IPS-15b (cell line): ENCODE measurements around the gene EIF2B1.

Experiments
- H3K27me3 ChIP-seq: one replicate; pipeline ENCODE4 v1.6.1; 2013; ENCODE audit warnings: low read length; ENCODE audit not compliant: control insufficient read depth, insufficient read depth
- H3K36me3 ChIP-seq: one replicate; pipeline ENCODE4 v1.6.1; 2013; ENCODE audit warnings: low read length; ENCODE audit not compliant: control insufficient read depth, insufficient read depth
- H3K4me1 ChIP-seq: one replicate; pipeline ENCODE4 v1.6.1; 2013; ENCODE audit warnings: mild to moderate bottlenecking, low read length; ENCODE audit not compliant: control insufficient read depth, insufficient read depth
- H3K4me3 ChIP-seq: one replicate; pipeline ENCODE4 v1.5.1; 2013; ENCODE audit warnings: low read depth, low read length
- H3K9ac ChIP-seq: one replicate; pipeline ENCODE4 v1.6.1; 2013; ENCODE audit warnings: low read depth, mild to moderate bottlenecking, low read length
- H3K9me3 ChIP-seq: one replicate; pipeline ENCODE4 v1.6.1; 2013; ENCODE audit warnings: mild to moderate bottlenecking, low read length; ENCODE audit not compliant: control insufficient read depth, insufficient read depth

EIF2B1 gene

DNA sequence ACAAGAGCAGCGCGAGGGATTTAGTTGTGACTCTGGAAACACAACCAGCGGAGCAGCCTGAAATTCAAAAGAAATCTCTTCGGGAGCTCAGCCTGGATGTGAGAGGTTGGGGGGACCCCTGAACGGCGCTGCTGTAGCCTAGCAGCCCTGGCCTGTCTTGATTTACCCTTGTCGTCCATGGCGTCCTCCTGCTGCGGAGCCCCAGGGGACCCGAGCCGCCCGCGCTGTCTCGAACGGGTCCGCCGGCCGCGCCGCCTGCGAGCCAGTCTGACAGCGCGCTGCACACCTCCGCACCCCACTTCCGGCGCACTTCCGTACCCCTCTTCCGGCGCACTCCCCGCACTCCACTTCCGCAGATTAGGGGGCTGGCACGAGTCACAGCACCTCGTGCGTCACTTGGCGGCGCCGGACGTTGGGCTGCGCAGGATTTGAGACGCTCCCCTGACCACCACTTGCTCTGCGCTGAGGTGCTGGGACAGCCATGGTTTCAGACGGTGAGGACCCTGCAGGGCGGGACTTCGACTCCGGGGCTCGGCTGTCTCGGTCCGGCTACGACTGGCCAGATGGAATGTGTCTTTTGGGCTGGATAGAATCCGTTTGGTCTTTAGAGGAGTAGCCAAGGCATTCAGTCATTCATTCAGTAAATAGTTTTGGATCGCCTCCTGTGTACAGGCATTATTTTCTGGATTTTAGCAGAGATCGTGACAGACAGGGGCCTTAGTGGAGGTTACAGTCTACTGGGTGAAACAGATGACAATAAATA is at the start of gene EIF2B1, which contains the start of gene GTF2H3:
EIF2B1 (minus strand) TSS at position 308 of the 763 bp plus-strand sequence; CDS start at position 179, 129 bp downstream.
GTF2H3 (plus strand) TSS at position 451 of the 763 bp plus-strand sequence; CDS start at position 482, 31 bp downstream.
- Histone ChIP-seq H3K36me3 (peaks cover 8% of the 10 kb centered on the region), H3K4me3 (peak within 1 kb of the TSS; percentile 99), H3K9me3 (no peaks in the 10 kb centered on the region), H3K9ac (peak within 1 kb of the TSS; percentile 97), H3K27me3 (no peaks in the 10 kb centered on the region), H3K4me1 (no peaks in the 10 kb centered on the region)

DNA sequence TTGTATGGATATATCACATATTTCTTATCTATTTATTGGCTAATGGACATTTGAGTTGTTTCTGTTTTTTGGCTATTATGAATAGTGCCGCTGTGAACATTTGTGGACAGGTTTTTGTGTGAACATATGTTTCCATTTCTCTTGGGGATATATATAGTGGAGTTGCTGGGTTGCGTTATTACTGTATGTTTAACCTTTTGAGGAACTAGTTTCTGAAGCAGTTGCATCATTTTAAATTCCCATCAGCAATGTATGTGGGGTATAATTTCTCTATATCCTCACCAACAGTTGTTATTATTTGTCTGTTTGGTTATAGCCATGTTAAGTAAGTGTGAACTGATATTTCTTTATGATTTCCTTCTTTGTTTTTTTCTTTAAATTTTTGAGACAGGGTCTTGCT is 48.1 kb upstream of the EIF2B1 start:
- Histone ChIP-seq H3K9ac (no peak overlapping the region), H3K36me3 (no peaks in the 10 kb centered on the region), H3K27me3 (no peaks in the 10 kb centered on the region), H3K4me3 (no peak overlapping the region), H3K9me3 (no peaks in the 10 kb centered on the region), H3K4me1 (no peaks in the 10 kb centered on the region)

DNA sequence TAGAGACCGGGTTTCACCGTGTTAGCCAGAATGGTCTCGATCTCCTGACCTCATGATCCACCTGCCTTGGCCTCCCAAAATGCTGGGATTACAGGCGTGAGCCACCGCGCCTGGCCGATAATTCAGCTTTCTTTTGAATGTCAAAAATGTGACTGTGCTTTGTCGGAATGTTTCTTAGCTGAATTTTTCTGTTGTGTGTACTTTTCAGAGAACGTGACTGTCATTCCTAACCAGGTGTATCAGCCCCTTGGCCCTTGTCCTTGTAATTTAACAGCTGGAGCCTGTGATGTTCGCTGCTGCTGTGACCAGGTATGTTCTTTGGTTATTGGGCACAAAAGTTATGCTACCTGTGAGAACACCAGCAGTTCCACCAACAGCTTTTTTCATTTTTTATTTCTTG is 45.5 kb upstream of the EIF2B1 start:
- no peak overlapping the region for H3K4me3 ChIP-seq
- no peaks in the 10 kb centered on the region for H3K9me3 ChIP-seq
- no peak overlapping the region for H3K9ac ChIP-seq
- no peaks in the 10 kb centered on the region for H3K36me3 ChIP-seq
- no peaks in the 10 kb centered on the region for H3K27me3 ChIP-seq
- no peaks in the 10 kb centered on the region for H3K4me1 ChIP-seq

DNA sequence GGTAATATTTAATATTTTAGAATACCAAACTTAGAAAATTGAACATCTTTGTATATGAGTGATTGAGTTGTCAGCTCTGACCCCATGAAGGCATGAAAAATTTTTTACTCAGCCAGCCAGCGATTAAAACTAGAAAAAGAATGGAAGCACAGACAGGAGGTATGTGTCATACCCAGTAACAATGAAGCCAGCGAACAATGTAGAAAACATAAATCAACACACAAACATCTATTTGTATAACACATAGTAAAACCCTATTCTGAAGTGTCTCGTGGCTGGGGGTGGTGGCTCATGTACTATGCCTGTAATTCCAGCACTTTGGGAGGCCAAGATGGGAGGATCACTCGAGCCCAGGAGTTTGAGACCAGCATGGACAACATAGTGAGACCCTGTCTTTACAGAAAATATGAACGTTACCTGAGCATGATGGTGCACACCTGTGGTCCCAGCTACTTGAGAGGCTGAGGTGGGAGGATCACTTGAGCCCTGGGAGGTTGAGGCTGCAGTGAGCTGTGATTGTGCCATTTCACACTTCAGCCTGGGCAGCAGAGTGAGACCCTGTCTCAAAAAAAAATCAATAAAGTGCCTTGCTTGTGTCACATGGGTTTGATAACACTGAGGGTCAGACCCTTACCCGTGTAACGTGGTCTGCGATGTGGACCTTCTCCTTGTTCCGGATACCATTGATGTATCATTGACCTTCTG is 43.3 kb upstream of the EIF2B1 start:
- Histone ChIP-seq H3K36me3 (no peaks in the 10 kb centered on the region), H3K9me3 (no peaks in the 10 kb centered on the region), H3K27me3 (no peaks in the 10 kb centered on the region), H3K4me1 (no peaks in the 10 kb centered on the region), H3K4me3 (no peak overlapping the region), H3K9ac (no peak overlapping the region)

DNA sequence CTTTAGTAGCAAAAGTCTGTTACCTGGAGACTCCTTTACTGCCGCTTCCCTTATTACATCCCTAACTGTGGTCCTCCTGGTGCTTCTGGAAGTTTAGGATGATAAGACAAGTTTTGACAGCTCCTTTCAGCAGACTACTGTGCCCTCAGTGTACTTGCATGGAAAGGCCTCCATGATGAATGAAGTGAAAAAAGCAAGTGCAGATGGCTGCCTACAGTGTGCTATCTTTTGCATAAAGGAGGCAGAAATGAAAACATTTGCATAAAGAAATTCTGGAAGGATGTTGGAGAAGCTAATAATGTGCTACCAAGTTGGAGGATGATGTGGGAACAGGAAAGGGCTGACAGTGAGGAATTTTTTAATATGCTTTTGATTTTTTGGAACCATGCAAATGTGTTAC is 42.0 kb upstream of the EIF2B1 start:
- Histone ChIP-seq H3K9ac (no peak overlapping the region), H3K27me3 (no peaks in the 10 kb centered on the region), H3K9me3 (no peaks in the 10 kb centered on the region), H3K36me3 (no peaks in the 10 kb centered on the region), H3K4me3 (no peak overlapping the region), H3K4me1 (no peaks in the 10 kb centered on the region)

DNA sequence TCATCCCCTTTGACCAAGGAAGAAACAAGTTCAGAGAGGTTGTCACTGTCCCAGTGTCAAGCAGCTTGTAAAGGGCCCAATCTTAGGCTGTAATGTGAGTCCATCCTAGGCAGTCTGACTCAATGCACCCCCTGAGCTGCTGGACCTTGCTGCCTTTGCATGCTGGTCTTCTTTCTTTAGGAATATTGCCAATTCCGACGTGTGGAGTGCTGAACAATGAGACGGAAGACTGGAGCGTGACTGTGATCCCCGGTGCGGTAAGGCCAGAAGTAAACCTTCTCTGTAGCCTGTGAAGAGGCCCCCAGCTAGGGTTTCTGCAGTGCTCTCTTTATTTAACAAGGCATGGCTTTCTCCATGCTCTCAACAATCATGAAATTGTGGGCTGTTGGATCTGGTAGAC is 38.4 kb upstream of the EIF2B1 start:
- Histone ChIP-seq H3K9ac (no peak overlapping the region), H3K27me3 (no peaks in the 10 kb centered on the region), H3K4me1 (no peaks in the 10 kb centered on the region), H3K36me3 (no peaks in the 10 kb centered on the region), H3K9me3 (no peaks in the 10 kb centered on the region), H3K4me3 (peak overlapping the region; percentile 87)

DNA sequence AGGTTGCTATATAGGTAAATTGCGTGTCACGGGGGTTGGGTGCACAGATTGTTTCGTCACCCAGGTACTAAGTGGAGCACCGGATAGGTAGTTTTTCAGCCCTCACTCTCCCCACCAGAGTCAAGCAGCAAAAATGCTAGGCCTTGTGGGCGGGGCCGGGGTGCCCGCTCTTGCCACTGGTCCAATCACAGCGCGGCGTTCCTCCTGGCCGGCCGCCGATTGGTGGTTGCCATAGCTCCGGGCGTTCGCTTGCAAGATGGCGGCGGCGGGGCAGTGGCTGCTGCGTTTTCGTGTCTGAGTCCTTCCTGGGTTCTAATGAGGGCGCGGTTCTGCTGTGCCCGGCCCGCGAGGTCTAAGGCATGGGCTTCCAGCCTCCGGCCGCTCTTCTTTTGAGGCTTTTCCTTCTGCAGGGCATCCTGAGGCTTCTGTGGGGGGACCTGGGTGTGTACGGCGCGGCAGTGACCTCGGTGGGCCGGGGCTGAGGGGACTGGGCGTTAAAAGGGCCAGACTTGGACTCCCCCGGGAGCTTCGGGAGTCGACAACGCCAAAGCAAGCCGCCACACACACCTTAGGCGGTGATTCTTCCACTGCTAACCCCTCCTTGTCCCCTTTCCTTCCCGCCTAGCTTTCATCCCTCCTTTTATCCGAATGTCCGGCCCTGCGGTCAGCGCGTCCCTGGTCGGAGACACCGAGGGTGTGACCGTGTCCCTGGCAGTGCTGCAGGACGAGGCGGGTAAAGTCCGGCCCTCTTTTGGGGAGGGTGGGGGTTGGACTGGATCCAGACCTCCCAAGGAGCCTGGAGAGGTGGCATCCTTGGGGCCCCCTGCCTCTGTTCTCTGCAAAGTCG is 37.6 kb upstream of the EIF2B1 start, which contains the start of gene TCTN2:
TCTN2 (plus strand) TSS at position 232 of the 847 bp plus-strand sequence; CDS start at position 360, 128 bp downstream.
- Histone ChIP-seq H3K9me3 (no peaks in the 10 kb centered on the region), H3K36me3 (no peaks in the 10 kb centered on the region), H3K4me3 (peak within 1 kb of the TSS; percentile 87), H3K27me3 (no peaks in the 10 kb centered on the region), H3K9ac (peak within 1 kb of the TSS; percentile 12), H3K4me1 (no peaks in the 10 kb centered on the region)

DNA sequence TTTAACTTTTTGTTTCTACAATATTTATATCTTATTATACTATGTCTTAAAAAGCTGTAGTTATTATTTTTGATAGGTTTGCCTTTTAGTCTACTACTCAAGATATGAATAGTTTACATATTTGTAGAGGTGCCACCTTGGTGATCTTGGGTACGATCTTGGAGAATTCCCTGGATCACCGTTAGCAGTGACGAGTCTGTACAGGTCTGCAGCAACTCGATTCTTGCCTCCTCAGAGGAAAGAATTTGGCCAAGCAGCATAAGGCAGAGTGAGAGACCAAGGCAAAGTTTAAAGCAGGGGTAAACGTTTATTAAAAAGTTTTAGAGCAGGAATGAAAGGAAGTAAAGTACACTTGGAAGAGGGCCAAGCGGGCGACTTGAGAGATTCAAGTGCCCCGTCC is 34.3 kb upstream of the EIF2B1 start:
- no peak overlapping the region for H3K9ac ChIP-seq
- H3K4me1 ChIP-seq: no peaks in the 10 kb centered on the region
- H3K27me3 ChIP-seq: no peaks in the 10 kb centered on the region
- H3K9me3 ChIP-seq: no peaks in the 10 kb centered on the region
- H3K36me3 ChIP-seq: no peaks in the 10 kb centered on the region
- no peak overlapping the region for H3K4me3 ChIP-seq

DNA sequence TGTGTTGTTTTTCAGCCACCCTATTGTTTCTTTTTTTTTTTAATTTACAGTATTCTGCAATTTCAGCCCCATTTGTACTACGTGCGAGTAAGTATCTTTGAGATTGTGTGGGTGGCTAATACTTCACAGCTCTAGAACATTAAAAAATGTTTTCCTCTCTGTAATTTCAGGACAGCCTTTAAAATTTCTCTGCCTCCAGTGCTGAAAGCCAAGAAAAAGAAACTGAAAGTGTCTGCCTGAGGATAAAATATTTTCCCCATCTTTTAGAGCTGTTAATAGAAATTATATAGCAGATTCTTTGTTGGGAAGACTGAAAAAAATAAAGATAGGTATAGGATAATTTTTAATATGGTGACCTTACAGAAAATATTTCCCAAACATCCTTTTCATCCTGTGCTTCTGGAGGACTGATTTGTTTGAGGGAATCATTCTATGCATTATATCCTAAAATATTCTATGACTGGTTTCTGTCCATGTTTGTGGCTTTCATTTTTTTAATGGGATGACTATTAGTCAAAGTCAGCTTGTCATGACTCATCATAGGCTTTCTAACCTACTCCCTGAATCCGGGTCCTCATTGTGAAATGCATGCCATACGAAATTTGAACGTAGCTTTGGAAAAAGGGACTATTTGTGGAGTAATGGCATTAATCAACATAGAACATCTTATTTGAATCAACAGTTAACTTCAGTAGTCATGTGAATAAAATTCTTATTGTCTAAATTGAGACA is 26.7 kb upstream of the EIF2B1 start:
- H3K4me3 ChIP-seq: no peak overlapping the region
- peaks cover 10% of the 10 kb centered on the region for H3K36me3 ChIP-seq
- no peaks in the 10 kb centered on the region for H3K27me3 ChIP-seq
- H3K4me1 ChIP-seq: no peaks in the 10 kb centered on the region
- H3K9me3 ChIP-seq: no peaks in the 10 kb centered on the region
- H3K9ac ChIP-seq: no peak overlapping the region

DNA sequence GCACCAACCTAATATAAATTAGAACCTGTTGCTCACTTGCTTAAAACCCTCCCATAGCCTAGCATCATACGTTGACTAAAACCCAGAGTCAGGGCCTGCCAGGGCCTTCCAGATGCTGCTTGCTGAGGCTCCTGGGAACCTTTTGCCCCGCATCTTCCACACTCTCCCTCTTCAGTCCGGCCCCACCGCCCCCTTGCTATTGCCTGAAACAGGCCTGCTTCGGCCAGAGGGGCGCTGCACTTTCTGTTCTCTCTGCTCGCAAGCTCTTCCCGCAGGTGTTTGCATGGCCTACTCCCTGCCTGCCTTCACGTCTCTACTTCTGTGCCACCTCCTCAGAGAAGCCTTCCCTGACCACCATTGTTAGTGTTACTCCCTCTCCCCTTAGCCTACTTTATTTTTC is 23.7 kb upstream of the EIF2B1 start:
- no peak overlapping the region for H3K9ac ChIP-seq
- H3K9me3 ChIP-seq: no peaks in the 10 kb centered on the region
- peaks cover 10% of the 10 kb centered on the region for H3K36me3 ChIP-seq
- no peaks in the 10 kb centered on the region for H3K4me1 ChIP-seq
- no peak overlapping the region for H3K4me3 ChIP-seq
- no peaks in the 10 kb centered on the region for H3K27me3 ChIP-seq

DNA sequence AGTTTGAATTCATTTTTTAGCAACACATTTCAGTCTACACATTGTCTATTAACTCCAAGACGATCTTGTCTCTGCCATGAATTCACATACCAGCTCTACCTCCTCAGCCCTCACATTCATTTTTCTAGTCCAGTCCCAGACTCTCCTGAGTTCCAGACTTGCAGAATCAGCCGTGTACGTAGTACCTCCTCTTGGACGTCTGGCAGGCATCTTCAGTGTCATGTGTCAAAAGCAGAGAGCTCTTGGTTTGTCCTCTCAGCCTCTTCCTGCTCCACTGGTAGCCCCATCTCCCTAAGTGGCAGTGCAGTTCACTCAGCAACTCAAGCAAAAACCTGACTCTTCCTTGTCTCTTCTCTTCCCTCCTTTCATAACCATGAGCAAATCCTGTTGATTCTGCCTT is 22.9 kb upstream of the EIF2B1 start:
- no peaks in the 10 kb centered on the region for H3K4me1 ChIP-seq
- H3K9ac ChIP-seq: no peak overlapping the region
- H3K9me3 ChIP-seq: no peaks in the 10 kb centered on the region
- H3K36me3 ChIP-seq: peaks cover 10% of the 10 kb centered on the region
- no peaks in the 10 kb centered on the region for H3K27me3 ChIP-seq
- H3K4me3 ChIP-seq: no peak overlapping the region
